GM19395 (cell line): ENCODE data around the gene WNT7B.

Source experiments
- ATAC-seq: cut with Tn5 transposase; IDR thresholded peaks from one replicate; pipeline ENCODE4 v1.9.1; 2021; ENCODE audit warnings: mild to moderate bottlenecking, moderate library complexity; ENCODE audit not compliant: unreplicated experiment

The WNT7B gene

DNA sequence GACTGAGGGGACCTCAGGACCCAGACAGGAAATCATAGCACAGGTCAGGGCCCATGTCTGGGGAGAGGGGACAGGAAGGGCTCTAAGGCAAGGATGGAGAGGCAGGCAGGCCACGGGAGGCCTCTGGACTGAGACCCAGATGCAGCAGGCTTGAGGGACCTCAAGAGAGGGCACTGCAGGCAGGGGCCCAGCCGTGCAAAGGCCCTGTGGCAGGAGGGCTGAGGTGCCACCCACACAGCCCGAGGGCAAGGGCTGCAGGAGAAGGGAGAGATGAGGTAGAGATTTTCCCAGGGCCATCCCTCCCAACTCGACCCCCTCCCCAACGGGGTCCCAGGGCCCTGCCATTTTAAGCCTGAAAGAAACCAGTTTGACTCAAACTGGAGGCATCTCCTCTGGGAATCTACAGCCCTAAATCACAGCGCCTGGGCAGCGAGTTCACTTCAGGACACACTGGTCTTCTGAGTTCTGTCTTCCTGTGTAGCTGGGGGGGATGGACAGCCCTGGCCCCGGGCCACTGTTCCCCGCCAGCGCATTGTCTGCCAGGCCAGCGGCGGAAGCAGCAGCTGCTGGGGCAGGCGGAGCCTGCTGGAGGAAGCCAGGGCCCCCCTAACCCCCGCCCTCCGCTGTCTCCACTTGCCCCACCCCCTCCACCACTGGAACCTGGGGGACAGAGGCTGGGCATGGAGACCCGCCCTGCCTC lies 20.3 kb upstream of the WNT7B start:
- ATAC-seq = no peak

DNA sequence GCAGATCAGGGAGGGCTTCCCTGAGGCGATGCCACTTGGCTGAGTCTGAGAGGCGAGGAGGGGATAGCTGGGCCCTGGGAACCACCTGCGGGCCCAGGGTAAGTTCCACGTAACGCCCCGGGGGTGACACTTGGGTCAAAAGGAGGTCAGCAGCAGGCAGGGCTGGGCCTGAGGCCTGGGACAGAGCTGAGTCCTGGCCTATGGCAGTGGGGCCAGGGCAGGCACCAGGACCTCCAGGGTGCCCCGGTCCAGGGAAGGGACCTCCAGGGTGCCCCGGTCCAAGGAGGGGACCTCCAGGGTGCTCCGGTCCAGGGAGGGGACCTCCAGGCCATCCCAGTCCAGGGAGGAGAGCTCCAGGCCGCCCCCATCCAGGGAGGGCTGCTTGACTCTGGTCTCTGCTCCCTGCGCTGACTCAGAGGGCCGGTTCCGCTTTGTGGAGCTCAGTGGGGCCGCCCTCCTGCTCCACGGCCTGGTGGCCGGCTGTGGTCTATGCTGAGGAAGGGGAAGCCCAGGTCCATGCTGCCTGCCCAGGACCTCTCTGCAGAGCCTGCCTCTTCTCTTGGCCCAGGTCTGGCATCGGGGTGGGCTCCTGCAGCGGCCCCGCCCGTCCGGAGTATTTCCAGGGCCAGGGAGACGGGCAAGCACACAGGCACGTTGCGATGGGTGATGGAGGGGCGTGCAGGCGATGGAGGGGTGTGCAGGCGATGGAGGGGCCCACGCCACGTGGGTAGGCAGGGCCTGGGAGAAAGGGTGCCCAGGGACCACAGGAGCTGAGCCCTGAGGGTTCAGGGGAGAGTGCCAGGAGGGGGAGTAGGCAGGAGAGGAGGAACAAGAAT lies 19.5 kb upstream of the WNT7B start:
- no peak for ATAC-seq

DNA sequence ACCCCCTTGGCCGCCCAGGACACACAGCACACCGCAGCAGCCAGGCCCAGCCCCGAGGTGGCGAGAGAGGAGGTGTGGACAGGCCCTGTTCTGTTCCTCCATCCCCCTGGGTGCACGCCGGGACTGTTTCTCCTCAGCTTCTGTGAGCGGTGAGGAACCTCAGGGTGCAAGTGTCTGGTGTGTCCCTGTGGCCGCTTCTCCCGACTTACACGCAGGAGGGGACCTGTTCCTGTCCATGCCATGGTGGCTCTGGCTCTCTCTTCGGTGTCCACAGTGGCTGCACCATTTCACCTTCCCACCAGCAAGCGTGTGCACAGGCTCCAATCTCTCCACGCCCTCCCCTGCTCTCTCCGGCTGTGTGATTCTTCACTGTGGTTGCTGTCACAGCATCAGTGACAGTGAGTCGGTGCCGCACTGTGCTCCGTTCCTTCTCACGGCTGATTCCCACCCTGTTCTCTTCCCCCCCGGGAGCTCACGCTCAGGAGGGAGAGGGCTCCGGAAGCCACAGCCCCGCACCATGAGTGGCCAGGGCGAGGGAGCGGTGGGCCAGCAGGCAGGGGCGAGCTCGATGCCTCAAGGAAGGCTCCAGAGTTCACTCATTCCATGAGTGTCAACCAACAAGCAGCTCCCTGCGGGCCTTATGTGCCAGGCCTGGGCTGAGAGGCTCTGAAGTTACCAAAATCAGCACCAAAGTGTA lies 18.6 kb upstream of the WNT7B start:
- no peak for ATAC-seq

DNA sequence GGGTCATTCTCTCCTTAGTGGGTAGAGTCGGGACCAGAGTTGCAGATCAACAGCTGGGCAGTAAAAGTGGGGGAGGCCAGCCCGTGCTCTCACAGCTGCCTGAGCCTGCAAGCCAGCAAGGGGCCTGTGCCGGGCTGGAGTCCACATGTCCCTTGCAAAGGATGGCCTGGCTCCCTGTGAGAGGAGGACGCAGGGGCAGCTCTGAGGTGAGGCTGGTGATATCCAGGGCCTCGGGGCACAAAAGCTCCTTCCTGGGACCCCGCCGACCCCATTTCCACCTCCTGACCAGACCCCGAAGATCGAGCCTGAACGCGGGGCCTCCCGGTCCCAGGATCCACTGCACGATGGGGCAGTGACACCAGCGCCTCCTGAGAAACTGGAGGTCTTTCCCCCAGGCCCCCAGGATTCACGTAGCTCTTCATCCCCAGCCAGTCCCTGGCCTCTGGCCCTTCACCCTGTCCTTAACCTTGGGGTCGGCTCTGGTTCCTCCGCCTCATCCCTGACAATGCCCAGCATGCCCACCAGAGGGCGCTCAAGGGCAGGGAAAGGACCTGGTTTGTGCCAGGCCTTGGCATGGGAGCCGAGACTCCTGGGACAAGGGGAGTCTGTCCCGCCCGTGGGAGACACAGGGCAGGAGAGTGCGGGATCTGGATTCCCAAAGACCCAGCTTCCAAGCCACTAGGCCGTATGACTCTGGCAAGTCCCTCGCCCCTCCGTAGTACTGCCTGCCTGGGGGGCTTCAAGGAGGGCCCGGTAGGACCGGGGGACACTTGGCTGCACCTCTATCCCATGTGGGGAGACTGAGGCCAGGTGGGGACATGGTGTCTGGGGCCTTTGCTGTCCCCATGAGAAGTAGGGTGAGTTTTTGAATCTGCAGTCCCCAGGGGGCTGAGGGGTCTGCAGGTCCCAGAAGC lies 17.8 kb upstream of the WNT7B start:
- no peak for ATAC-seq

GRCh38 chr22:45993841-45994240 lies 16.9 kb upstream of the WNT7B start:
- no peak for ATAC-seq

GRCh38 chr22:45993143-45993692 lies 16.3 kb upstream of the WNT7B start:
- ATAC-seq = no peak

DNA sequence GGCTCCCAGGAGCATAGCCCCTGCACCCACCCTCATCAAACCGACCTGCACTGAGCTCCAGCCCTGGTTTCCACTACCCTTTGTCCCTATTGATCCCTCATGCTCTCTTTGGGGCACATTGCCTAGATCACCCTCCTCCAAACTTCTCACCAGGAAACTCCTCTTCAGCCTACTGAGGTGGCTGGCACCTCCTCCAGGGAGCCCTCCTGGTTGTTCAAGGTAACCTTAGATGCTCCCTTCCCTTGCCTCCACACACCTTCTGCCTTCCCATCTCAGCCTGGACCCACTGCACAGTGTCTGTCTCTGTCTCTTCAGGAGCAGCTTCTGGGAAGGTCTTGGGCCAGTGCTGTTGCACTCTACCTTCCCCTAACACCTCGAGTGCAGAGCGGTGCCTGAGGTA lies 15.8 kb upstream of the WNT7B start:
- ATAC-seq = no peak

GRCh38 chr22:45991098-45991497 lies 14.1 kb upstream of the WNT7B start:
- ATAC-seq = no peak

- no peak for ATAC-seq
Observed at GRCh38 chr22:45987136-45987861, 10.3 kb upstream of the WNT7B start.

- ATAC-seq = no peak
Observed at GRCh38 chr22:45984316-45984916, 7.5 kb upstream of the WNT7B start.

- no peak for ATAC-seq
Observed at GRCh38 chr22:45983797-45984196, 6.8 kb upstream of the WNT7B start.

- no peak for ATAC-seq
Observed at GRCh38 chr22:45980761-45981160, 3.8 kb upstream of the WNT7B start.

DNA sequence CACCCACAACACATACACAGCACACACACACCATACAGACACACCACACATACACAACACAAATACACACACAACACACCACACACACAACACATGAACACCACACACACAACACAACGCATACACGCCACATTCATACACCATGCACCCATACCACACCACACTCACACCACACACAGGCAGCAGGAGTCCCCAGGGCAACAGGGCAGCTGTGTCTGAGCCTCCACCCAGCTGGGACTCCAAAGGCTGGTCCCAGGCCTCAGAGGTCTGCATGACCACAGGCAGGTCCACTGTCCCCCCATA lies 3.3 kb upstream of the WNT7B start:
- ATAC-seq = no peak

DNA sequence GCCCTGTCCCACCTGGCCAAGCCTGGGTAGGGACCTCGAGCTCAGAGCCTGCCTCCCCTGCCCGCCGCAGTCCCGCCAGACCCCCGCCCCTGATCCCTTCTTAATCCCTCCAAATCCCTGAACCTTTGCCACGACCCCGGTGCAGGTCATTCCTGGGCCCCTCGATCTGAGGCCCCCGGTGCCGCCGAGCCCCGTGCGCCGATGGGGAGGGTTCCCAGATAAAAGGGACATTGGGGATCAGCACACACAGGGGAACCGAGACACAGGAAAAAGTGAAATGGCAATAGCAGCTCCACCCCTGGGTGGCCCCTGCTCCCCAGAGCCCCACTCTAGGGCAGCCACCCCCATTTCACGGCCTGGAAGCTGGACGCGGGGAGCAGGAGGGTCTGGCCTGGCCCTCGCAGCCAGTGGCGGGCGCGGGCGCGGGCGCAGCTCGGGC lies 1.3 kb upstream of the WNT7B start:
- no peak for ATAC-seq

- no peak for ATAC-seq
Observed at GRCh38 chr22:45977551-45978274, 751 bp upstream of the WNT7B start.

DNA sequence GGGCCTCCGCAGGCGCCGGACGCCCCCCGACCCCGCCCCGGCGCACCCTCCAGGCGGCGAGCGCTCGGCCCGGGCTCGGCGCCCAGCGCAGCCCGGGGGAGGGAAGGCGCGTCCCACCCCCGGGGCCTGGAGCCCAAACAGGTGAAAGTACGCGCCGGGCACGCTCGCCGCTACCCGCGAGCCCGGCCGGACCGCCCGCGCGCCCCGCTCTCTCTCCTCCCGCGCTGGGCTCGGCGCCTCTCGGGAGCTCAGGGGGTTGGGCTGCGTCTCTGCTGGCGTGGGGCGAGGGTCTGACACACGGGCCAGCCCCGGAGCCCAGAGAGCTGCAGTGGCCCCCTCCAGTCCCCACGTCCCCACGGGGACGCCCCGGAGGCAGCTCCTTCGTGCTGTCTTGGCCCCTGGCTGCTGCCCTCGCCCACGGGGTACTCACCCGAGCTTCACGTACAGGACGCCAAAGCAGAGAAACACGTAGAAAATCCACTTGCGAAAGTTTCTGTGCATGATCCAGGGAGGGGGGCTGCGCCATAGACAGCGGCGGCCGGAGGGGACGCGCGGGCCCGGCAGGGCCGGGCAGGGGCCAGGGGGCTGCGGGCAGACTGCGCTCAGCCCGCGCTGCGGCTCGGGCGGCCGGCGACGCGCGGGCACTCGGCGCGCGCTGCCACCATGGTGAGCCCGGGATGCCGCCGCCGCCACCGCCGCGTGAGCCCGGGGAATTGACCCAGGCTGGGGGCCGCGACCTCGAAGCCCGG lies 534 bp downstream of the WNT7B start:
- no peak for ATAC-seq

DNA sequence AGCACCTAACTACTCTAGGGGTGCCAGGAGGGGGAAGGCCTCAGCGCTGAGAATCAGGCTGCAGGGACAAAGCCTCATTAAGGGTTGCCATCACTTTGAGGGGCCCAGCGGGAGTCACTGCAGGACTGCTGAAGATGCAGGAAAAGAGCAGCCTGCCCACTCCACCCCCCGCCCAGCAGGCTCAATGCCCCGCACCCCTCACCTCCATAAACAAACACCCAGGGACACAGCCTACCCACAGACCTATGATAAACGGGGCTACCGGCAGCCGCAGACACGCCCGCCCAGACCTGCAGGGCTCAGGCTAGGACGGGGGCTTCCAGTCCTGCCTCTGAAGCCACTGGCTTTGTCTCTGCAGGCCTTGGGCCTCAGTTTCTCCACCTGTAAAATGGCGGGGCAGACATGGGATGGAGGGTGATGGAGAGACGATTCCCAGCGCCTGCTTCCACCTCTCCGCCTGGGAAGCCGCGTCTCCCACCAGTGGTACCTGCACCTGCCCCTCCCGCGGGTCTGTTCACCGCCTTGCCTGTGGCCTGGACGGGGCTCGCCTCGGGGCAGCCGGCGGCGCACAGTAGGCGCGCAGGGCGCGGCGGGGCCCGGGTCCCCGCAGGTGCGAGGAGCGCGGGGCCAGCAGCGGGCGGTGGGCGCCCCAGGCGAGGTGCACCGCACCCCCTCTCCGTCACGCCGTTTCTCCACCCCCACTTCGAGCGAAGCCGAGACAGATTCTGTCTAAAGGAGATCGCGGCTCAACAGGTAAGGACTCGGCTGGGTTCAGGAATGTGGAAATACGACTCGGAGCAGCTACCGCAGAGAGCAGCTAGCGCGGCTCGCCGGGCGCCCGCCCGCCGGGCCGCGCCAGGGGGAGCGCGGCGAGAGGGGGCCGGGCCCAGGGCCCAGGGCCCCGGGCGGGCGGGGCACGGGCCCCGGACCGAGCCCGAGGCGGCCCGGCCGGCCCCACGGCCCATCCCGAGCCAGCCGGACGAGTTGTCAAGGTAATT lies 1.5 kb downstream of the WNT7B start:
- no peak for ATAC-seq
